DMS79 treated with DMSO at 0.1 percent for 48 hours (cell line): Measurements from ENCODE around the gene SPPL2A.
"Not testable (repeated sequence)": the region's sequence is repeated elsewhere in the genome, so short reads cannot be mapped to it uniquely, and the experiment has no call there.

ENCODE experiments used
- DNase-seq: peaks from one replicate; lab custom pipeline; 2025; lab: John Stamatoyannopoulos, UW

The SPPL2A gene

DNA sequence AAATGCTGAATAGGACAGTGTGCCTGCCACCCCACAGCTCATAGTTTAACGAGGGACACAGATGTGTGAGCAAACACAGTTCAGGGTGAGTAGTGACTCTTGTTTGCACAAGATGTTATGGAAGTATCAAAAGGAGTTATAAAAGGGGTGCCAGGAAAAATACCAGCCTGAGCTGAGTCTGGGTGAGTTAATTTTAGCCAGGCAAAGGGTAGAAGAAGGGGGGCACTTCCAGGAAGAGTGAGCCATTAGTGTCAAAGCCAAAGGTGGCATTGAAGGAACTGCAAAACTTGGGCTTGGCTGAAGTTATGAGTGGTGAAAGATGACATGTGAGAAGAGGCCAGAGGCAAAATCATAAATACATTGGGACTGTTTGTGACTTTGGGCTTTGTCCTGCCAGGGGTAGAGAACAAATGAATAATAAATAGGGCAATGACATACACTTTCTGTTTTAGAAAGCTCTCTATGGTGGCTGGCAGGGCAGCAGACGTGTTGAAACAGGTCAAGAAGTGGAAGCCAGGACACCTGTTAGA, 1.9 kb upstream of the SPPL2A start:
- DNase-seq: no peak

DNA sequence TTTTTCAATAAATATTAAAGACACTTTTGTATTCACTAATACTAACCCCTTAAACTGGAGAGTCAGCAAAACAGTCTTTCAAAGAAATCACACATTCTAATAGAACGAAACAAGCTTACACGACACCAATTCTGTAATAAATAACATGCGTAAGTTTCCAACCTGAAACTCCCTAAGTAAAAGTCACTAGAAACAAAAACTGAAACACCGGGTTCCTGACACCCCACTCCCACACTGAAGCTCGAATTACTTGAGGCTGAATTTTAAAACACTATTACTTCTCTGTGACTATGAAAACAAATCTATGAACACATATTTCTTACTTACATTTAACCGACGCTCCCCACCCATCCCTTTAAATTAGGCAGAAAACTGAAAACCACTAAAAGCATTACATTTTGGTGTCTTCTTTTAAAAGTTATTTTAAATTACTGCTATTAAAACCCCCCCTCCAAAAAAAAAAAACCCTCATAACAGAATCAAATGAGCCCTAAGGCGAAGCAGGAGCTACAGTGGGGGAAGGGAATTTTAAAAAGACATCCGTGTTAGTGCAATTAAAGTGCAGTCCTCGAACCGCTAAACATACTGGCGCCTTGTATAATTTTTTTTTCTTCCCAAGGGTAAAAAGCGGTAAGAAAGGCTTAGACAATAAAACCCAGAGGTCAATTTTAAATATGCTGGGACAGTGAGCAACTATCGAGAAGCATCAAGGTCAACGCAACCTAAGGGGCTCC, 878 bp downstream of the SPPL2A start:
- peak; percentile 37 for DNase-seq

DNA sequence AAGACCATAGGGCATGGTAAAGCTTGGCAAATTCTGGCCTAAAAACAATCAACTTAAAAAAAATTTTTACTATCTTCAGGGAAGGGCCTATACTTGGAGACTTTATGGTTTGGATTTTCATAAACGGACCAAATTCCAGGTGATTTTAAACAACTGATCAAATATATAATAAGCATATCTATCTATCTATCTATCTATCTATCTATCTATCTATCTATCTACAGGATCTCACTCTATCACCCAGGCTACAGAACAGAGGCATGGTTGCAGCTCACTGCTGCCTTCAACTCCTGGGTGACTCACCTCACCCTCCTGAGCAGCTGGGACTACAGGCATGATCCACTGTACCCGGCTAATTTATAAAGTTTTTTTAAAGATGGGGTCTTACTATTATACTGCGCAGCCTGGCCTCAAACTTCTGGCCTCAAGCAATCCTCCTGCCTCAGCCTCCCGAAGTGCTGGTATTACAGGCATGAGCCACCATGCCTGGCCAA, 6.7 kb downstream of the SPPL2A start:
- no peak for DNase-seq

DNA sequence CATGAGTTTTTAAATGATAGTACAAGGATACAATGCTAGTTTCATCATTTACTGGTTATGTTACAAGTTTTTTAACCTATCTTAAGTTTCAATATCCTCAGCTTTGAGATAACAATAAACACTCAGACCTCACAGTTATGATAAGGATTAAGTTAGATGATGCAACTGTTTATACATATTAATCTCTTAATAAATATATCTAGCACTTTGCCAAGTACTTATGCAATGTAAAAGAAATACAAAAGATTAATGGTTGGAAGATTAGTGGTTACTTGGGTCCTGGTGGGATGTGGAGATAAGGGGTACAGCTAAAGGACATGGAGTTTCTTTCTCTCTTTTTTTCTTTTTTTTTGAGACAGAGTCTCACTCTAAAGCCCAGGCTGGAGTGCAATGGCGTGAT, 12.0 kb downstream of the SPPL2A start:
- DNase-seq: no peak

DNA sequence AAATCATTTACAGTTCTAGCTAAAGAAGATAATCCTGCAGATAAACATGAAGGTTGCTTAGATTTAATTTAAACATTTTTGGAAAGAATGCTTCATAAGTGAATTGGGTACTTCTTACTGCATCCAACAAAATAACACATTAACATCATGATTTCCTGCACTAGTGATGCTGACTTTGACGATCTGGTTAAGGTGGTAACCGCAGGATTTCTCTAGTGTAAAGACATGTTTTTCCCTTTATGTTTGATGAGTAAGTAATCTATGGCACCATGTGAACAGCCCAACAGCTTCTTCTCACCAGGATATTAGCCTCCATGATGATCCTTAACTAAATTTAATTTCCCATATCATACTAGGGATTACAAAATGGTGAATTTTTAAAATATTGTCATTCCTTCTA, 14.1 kb downstream of the SPPL2A start:
- DNase-seq: no peak

DNA sequence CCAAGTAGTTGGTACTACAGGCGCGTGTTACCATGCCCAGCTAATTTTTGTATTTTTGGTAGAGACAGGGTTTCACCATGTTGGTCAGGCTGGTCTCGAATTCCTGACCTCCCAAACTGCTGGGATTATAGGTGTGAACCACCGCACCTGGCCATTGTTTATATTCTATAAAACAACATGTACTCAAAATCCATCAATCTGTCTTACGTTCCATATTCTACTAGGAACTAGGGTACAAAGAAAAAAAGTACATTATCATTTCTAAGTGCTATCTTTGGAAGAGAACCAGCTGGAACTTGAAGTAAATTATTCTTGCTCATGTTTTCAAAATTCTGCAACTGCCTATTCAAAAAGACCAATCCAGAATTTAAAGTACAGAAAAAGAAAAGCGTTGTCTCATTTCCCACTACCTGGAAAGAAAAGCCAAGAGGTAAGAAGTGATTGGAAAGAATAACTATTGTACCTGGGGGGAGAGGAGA, 15.2 kb downstream of the SPPL2A start:
- DNase-seq: no peak

DNA sequence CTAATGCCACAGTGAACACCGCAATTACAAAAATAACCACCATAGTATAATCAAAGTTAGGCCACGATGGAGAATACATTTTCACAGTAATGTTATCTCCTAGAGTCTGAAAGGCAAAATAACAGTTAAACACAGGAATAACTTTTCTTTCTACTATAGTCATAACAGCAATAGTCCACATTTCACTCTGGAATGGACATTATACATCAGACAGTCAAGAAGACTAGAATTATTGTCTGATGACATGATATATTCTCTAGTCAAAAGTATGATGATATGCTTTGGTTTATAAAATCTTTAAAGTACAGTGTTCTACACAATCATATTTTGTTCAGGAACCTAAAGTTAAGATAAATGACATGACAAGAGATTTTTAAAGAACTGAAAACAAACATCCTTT, 18.0 kb downstream of the SPPL2A start:
- DNase-seq: no peak

DNA sequence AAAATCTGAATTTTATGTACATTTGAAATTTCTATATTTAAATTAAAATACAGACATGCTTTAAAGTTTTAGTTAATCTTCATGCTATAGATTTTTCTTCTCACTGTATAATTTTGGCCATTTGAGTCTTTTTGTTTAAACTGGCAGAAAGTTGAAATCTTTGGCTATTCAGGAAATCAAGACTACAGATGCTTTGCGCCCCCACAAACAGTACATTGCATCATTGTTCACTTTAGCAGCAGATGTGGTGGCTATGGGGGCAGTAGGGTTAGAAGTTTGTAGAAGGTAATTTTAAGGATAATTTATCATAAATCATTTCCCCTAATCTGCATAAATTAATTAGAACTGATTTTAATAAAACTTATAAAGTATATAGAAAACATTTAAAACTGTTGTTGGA, 20.9 kb downstream of the SPPL2A start:
- DNase-seq: no peak

DNA sequence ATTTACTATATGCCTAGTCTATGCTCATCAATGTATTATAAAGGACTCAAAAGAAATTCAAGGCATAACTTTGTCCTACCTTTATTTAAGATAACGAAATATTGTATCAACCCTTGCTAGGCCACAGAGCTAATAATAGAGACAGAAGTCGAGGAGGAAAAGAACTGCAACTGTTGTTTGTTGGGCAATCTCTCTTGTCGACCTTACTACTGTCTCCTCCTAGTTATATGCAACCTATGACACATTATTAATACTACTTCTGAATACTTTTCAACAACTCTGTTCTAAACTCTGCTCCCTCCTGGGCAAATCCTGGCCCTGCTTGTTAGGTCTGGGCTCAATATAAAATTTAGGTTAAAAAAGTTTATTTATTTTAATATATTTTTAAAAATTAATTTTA, 24.6 kb downstream of the SPPL2A start:
- DNase-seq: no peak

DNA sequence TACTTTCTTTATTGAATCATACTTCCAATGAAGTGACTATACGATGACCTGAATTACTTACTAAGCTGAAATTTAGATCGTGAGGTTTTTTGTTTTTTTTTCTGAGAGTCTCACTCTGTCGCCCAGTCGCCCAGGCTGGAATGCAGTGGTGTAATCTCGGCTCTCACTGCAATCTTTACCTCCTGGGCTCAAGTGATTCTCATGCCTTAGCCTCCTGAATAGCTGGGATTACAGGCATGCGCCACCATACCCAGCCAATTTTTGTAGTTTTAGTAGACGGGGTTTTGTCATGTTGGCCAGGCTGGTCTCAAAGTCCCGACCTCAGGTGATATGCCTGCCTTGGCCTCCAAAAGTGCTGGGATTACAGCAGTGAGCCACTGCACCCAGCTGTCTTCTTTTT, 28.7 kb downstream of the SPPL2A start:
- no peak for DNase-seq

DNA sequence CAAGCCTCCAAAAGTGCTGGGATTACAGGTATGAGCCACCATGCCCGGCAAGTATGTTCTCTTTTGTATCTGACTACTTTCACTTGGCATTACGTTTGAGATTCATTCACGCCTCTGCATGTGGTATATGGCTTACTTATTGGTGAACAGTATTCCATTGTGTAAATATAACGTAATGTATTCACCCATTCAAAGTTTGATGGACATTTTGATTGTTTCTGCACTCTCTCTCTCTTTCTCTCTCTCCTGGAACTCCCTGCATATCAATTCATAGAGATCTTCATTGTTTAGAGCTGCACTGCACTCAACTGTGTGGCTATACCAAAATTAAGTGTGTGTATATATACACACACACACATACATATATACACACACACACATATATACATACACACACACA, 30.4 kb downstream of the SPPL2A start:
- DNase-seq: no peak

DNA sequence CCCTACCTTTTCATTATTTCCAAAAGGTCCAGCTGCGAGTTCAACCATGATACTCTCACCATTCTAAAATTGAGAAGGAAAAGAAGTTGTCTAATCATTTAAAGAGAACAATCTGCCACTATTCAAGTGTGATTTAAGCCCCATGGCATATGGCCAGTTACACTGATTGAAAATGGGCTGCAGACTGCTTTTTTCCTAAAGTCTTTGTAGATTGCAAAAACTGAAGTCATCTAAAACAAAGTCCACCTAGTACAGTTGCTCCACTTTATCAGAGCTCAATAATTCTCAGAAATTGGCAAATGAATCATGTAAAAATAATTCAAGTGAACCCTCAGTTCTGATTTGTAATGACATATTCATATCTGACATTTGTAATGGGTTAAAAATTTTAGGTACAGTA, 39.2 kb downstream of the SPPL2A start:
- DNase-seq: no peak

DNA sequence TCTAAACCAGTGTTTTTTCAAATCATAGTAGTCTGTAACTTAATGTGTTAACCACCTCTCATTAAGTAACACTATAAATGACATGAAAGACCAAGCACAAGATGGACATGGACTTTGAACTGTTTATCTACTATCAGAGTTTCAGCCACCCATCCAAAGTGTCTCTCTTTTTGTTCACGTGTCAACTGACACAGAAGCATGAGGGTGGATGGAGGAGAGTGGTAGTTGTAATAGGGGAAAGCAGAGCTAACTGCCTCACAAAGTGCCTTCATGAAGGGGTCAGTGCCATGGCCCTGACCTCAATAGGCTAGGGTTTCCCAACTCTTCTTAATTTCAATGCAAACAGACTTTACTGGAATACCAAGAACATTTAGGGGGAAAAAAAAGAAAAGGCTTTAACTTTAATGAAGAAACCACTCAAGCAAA, 46.8 kb downstream of the SPPL2A start:
- DNase-seq: no peak

DNA sequence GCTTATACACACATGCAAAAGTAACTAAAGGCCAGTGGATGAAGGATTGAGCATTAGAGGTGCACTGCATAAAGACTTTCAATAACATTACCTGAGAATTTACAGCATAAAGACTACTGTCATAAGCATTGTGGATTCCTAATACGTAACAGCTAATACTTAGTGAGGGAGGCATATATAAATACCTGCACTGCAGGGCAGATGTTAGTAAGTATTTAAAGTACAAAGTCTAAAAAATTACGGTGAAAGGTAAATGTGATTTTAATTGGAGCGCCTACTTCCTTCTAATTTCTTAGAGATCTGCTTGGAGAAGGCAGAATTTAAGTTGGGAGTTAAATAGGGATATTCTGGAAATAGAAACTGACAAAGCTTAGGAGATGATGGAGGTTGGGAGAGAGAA, 53.5 kb downstream of the SPPL2A start:
- no peak for DNase-seq

DNA sequence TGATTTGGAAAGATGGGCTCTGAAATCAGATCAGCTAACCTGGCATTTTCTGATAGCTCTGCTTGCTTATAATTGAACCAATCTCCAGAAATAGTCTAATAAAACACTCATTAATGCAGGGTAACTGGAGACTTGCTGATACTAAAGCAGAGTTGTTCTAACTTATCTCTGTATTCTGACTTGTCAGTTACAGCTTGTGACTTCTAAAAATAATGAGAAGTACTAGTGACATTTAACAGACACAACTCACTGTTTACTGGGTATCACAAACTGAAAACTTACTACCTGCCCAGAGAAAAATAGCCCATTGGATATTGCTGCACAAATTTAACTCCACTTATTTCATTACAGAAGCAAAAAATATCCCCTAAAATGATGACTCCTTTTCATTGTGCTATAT, 54.9 kb downstream of the SPPL2A start:
- no peak for DNase-seq

DNA sequence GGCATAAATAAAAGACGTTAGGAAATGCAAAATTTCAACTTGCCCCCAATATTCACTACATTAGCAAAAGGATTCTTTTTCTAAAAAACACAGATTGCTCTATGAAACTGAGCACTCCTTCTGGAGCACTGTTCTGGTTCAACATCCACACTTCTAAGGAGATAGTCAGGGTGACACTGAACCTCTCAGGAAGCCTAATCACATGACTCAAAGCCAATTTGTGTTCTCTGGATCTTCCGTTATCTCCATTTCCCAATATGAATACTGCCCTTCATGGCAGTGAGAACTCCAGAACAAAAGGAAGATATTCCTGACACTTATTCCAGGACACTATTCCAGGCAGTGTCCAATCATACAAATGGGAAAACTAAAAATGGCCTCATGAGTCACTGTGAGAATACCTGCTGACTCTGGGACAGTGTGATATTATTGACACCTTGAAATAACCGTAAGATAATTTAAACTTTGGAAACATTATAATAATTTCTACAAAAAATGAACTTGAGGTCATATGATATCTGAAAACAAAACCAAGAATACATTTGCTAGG, 57.6 kb downstream of the SPPL2A start:
- no peak for DNase-seq

DNA sequence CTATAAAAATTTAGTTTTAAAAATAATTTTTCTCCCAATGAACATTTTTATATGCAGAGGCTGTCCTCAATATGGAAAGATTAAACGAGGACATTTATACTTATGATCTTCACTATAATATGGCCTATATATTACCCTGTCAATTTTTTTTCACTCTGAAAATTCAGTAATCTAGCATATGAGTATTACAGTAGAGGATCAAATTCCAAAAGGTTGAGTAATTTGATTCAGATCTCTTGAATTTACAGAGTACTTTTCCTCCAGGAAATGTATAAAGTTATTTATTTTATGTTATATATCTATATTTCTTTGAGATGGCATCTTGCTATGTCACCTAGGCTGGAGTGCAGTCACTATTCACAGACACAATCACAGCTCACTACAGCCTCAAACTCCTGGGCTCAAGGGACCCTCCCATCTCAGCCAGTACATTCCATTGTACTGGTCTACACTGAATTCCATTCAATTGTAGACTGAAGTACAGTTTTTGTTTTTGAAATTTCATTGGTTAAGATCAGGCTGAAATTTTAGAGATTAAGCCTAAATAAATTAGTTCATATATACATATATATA, 62.7 kb downstream of the SPPL2A start:
- no peak for DNase-seq

DNA sequence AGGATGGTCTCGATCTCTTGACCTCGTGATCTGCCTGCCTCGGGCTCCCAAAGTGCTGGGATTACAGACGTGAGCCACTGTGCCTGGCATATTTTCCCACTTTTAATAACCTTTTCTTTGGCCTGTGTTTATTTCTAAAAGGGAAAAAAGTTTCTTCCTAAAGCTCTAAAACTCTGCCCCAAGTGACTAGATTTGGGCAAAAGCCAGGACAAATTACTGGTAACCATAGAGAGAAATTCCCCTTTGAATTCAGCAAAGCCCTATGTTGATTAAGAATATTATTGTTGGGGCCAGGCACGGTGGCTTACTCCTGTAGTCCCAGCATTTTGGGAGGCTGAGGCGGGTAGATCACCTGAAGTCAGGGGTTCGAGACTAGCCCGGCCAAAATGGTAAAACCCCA, 67.4 kb downstream of the SPPL2A start:
- DNase-seq: no peak

DNA sequence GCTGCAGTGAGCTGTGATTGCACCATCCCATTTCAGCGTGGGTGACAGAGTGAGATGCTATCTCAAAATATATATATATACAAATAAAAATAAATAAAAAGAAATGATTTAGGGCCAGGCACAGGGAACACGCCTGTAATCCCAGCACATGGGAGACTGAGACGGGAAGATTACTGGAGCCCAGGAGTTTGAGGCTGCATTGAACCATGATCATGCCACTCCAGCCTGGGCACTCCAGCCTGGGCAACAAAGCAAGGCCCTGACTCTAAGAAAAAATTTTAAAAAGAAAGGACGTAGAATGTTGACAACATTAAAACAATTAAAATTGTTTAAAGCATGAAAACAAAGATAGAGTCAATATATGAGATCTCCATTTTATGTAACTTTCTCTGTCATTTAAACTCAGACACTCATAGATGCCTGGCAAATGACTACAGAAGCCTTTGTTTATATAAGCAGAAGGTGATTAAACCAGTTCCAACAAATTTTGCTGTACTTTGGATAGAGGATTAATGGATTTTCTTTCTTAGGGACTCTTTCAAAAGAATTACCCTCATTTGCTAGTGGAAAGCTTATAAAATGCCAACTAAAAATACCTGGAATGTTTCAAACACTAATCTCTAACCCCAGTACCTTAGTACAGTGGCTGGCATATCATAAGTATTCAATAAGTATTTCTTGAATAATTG, 68.3 kb downstream of the SPPL2A start:
- no peak for DNase-seq

DNA sequence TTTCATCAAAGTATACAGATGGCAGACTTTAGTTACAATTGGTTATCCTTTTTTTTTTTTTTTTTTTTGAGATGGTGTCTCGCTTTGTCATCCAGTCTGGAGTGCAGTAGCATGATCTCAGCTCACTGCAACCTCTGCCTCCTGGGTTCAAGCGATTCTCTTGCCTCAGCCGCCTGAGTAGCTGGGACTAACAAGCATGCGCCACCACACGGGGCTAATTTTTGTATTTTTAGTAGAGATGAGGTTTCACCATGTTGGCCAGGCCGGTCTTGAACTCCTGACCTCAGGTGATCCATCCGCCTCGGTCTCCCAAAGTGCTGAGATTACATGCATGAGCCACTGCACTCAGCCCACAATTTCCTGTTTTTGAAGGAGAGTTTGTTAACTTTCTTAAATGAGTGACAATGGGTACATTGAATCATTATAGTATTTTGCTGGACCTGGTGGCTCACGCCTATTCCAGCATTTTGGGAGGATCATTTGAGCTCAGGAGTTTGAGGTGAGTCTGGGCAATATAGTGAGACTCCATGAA, 70.8 kb downstream of the SPPL2A start:
- not testable (repeated sequence) for DNase-seq

DNA sequence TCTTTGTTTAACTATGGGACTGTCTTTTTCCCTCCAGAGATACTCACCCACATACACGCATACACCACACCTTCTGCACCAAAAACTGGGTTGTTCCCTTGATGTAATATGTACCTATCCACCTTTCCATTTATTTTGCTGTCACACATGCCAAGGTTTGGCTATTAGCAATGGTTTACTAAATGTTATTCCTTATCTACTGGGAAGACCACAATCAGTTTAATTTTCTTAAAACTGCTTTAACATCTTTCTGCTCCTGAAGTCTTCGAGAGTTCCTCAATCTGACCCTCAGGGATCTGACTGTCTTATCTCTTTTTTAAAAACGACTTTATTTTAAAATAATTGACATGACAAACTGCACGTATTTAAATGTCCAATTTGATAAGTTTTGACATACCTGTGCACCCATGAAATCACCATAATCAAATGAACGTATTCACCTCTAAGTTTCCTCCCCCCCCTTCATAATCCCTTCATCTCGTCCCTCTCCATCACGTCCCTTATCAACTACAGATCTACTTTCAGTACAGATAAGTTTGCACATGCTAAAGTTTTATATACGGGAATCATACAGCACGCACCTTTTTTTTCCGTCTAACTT, 78.1 kb downstream of the SPPL2A start:
- DNase-seq: no peak
